GM21360 (cell line): ENCODE results near the gene MBTPS1.

Source experiments
- ATAC-seq: cut with Tn5 transposase; IDR thresholded peaks from one replicate; pipeline ENCODE4 v1.9.1; 2021; ENCODE audit warnings: mild to moderate bottlenecking, moderate library complexity; ENCODE audit not compliant: unreplicated experiment

The MBTPS1 gene

DNA sequence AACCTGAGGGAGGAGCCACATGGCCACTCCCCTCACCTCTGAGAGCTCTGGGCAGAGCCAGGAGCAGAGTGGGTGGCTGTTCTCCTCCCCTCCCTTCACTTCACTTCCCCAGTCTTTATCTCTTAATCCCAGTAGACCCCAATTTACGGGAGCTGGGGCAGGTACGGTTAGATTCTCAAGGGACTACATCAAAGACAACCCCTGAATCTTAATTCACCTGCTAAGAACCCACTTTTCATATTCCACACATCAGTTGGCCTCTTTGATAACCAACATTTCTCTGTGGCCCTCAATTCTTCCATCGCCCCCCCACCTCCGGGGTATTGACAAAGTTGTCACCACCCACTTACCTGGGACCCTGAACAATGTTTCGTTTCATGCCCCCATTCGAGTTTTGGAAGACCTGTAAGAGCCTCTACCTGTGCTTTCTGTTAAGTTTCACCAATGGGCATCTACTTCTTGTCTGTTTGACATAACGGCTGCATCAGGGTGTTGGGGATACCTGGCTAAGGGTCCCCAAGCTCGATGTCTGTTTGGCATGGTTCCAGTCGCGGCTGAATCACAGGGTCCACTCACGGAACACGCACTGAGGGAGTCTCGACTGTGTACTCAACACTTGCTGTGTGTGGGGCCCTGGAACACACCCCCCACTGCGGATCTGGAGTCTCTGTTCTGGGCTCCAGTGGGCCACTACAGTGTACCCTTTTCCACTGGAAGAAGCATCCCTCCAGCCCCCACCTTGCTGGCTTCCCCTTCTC, 102.0 kb downstream of the MBTPS1 start:
- no peak for ATAC-seq

- ATAC-seq = peak; percentile 85
Measured at GRCh38 chr16:84013787-84014569, 102.8 kb downstream of the MBTPS1 start.

DNA sequence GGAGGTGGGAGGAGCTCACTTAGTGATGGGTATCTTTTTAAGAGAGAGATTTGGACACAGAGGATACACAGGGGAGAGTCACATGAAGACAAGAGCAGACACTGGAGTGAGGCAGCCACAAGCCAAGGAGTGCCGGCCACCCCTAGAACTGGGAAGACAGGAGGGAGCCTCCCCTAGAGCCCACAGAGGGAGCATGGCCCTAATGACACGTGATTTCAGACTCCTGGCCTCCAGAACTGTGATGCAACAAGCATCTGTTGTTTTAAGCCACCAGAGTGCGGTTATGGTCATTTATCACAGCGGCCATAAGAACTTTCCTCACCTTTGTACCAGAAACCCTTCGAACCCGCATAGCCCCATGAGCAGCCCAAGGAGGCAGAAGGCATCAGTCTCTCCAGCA, 107.5 kb downstream of the MBTPS1 start:
- no peak for ATAC-seq

- ATAC-seq = no peak
Measured at GRCh38 chr16:84007965-84008364, 108.8 kb downstream of the MBTPS1 start.

- no peak for ATAC-seq
Measured at GRCh38 chr16:84007520-84007919, 109.2 kb downstream of the MBTPS1 start.

DNA sequence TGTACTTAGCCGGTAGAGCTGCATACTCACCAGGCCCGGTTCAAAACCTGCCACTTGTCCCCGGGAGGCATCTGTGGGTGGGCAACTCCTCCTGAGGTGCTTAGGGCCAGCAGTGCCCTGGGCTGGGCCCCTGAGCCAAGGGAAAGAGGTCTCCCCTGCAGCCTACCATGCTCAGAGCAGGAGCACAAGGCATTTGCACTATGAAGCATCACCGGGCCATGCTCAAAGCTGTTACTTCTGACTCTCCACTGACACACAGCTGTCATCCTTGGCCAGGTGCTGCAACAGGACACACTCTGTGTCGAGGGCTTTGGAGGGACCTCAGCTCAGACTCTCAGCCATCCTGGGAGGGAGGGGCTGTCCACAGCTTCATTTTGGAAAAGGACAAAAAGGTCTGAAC, 111.4 kb downstream of the MBTPS1 start:
- no peak for ATAC-seq

- no peak for ATAC-seq
Measured at GRCh38 chr16:84004442-84004841, 112.3 kb downstream of the MBTPS1 start.
